22Rv1 (cell line): Measurements from ENCODE around the gene ZNF483.

Experiments used
- CTCF ChIP-seq: fragments of 450-650 bp; IDR thresholded peaks from 2 replicates; pipeline ENCODE4 v1.5.1; 2017; ENCODE audit warnings: mild to moderate bottlenecking
- ZFX ChIP-seq: fragments of 450-650 bp; IDR thresholded peaks from 2 replicates; pipeline ENCODE4 v1.6.1; 2017; ENCODE audit warnings: antibody characterized with exemption, borderline replicate concordance

GRCh38 chr9:111481885-111482636 is 42.9 kb upstream of the ZNF483 start:
- TF ChIP-seq CTCF (no peak), ZFX (no peak)
